GM11168 (cell line): ENCODE measurements around the gene ZNF521.

ENCODE experiments used
- in situ Hi-C: fragments of 300-500 bp; cut with MboI; formaldehyde crosslinking; loops from one replicate; pipeline ENCODE4 v1.12.0; 2022; ENCODE audit warnings: low sequenced_read_pairs; ENCODE audit not compliant: unreplicated experiment

The ZNF521 gene

GRCh38 chr18:25180973-25181548 lies 170.9 kb downstream of the ZNF521 start:
- in situ Hi-C loops: no loop called here

- in situ Hi-C loops: no loop called here
Measured at GRCh38 chr18:25177631-25178030, 174.3 kb downstream of the ZNF521 start.

- in situ Hi-C loops: no loop called here
Measured at GRCh38 chr18:25176518-25177042, 175.4 kb downstream of the ZNF521 start.

GRCh38 chr18:25175558-25176517 lies 176.1 kb downstream of the ZNF521 start:
- in situ Hi-C loops: no loop called here

- in situ Hi-C loops: no loop called here
Measured at GRCh38 chr18:25174324-25174723, 177.6 kb downstream of the ZNF521 start.

- in situ Hi-C loops: no loop called here
Measured at GRCh38 chr18:25171334-25171733, 180.6 kb downstream of the ZNF521 start.

GRCh38 chr18:25170402-25170801 lies 181.6 kb downstream of the ZNF521 start:
- in situ Hi-C loops: no loop called here

- in situ Hi-C loops: no loop called here
Measured at GRCh38 chr18:25169701-25170100, 182.3 kb downstream of the ZNF521 start.

- in situ Hi-C loops: no loop called here
Measured at GRCh38 chr18:25167612-25168410, 184.2 kb downstream of the ZNF521 start.

- in situ Hi-C loops: no loop called here
Measured at GRCh38 chr18:25166113-25166512, 185.9 kb downstream of the ZNF521 start.

GRCh38 chr18:25164848-25165811 lies 186.8 kb downstream of the ZNF521 start:
- in situ Hi-C loops: no loop called here

GRCh38 chr18:25164211-25164847 lies 187.6 kb downstream of the ZNF521 start:
- in situ Hi-C loops: no loop called here

GRCh38 chr18:25153426-25153825 lies 198.5 kb downstream of the ZNF521 start:
- in situ Hi-C loops: no loop called here

- in situ Hi-C loops: no loop called here
Measured at GRCh38 chr18:25147877-25148488, 204.0 kb downstream of the ZNF521 start.

- in situ Hi-C loops: no loop called here
Measured at GRCh38 chr18:25146512-25146910, 205.5 kb downstream of the ZNF521 start.

- in situ Hi-C loops: no loop called here
Measured at GRCh38 chr18:25145731-25146511, 206.0 kb downstream of the ZNF521 start.

- in situ Hi-C loops: no loop called here
Measured at GRCh38 chr18:25144820-25145219, 207.1 kb downstream of the ZNF521 start.

GRCh38 chr18:25141886-25142285 lies 210.1 kb downstream of the ZNF521 start:
- in situ Hi-C loops: no loop called here
